ENCODE data around the gene RTN4. TPM values are rescaled to one million over a fixed set of nuclear protein-coding genes. Genes with fewer than 3 reads are reported as not detected.

The RTN4 gene
- total RNA-seq, 1 experiment from 2014 or later, result 200 TPM

DNA sequence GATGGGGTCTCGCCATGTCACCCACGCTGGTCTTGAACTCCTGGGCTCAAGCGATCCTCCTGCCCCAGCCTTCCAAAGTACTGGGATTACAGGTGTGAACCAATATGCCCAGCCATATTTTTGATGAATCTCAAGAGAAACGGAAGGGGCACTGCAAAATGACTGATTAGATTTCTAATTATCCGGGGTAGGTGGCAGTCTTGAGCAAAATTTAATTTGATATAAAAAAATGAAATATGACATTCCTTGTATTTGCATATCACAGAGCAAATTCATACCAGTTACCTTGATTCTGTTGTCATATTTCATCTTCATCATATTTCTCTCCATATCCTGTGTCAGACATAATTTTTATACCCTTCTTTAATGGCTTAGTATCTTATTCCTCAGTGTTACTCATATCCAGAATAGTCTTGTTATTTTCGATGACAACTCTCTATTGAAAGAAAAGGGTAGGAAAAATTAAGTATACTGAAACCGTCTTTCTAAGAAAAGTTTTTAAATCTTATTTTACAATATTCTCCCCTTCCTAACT, 30.0 kb upstream of the RTN4 start:
- TF ChIP-seq, protein P1, sequence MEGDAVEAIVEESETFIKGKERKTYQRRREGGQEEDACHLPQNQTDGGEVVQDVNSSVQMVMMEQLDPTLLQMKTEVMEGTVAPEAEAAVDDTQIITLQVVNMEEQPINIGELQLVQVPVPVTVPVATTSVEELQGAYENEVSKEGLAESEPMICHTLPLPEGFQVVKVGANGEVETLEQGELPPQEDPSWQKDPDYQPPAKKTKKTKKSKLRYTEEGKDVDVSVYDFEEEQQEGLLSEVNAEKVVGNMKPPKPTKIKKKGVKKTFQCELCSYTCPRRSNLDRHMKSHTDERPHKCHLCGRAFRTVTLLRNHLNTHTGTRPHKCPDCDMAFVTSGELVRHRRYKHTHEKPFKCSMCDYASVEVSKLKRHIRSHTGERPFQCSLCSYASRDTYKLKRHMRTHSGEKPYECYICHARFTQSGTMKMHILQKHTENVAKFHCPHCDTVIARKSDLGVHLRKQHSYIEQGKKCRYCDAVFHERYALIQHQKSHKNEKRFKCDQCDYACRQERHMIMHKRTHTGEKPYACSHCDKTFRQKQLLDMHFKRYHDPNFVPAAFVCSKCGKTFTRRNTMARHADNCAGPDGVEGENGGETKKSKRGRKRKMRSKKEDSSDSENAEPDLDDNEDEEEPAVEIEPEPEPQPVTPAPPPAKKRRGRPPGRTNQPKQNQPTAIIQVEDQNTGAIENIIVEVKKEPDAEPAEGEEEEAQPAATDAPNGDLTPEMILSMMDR (conservative IDR thresholded peaks at IDR 0.05), result no peak
- no peak overlapping the region for H3K23ac ChIP-seq (ENCODE audit: insufficient read length, low read depth, low read length)
- H3T11ph ChIP-seq (ENCODE audit: low read length), result no peak overlapping the region
- H3K79me2 ChIP-seq (ENCODE audit: insufficient read depth, low read length), result no peaks in the 10 kb centered on the region
- no peak overlapping the region for H4K8ac ChIP-seq (replicated peaks; ENCODE audit: insufficient read length, low read depth, low read length)
- H4K5ac ChIP-seq (ENCODE audit: insufficient read length, low read depth, low read length), result no peak overlapping the region
- no peaks in the 10 kb centered on the region for H3K27me3 ChIP-seq (ENCODE audit: insufficient read depth, low read length)
- H3K56ac ChIP-seq (ENCODE audit: insufficient read length, low read depth, low read length), result no peak overlapping the region
- no peaks in the 10 kb centered on the region for H3K4me1 Mint-ChIP-seq
- H4K20me1 ChIP-seq (ENCODE audit: control insufficient read depth, insufficient read depth, insufficient read length), result no peaks in the 10 kb centered on the region
- no peak overlapping the region for H3K18ac ChIP-seq (ENCODE audit: insufficient read length, low read depth, low read length)
- H3K14ac ChIP-seq (ENCODE audit: insufficient read depth, low read length), result no peak overlapping the region
- H3K27ac Mint-ChIP-seq, result no peak overlapping the region
- DNase-seq, result no peak
- no peak overlapping the region for H2BK20ac ChIP-seq (ENCODE audit: low read depth, low read length, poor library complexity, severe bottlenecking)
- no peak overlapping the region for H4K91ac ChIP-seq (ENCODE audit: insufficient read length, low read depth, low read length)
- no peak overlapping the region for H2AK5ac ChIP-seq (ENCODE audit: insufficient read length, low read length)
- no peaks in the 10 kb centered on the region for H3K36me3 Mint-ChIP-seq (ENCODE audit: insufficient read depth in 1 of 3, low read depth in 3 of 3)
- no CpG with 5 or more reads among the region's 7 CpGs for WGBS (ENCODE audit: extremely low coverage, insufficient read length, low lambda C conversion rate)
- H3K79me1 ChIP-seq (ENCODE audit: insufficient read depth, low read depth, low read length, poor library complexity, severe bottlenecking), result no peaks in the 10 kb centered on the region
- no peak overlapping the region for H2BK12ac ChIP-seq (ENCODE audit: insufficient read length, low read depth, low read length)
- H3K4me1 ChIP-seq (ENCODE audit: insufficient read depth, low read length), result no peaks in the 10 kb centered on the region
- no peaks in the 10 kb centered on the region for H3K9me3 Mint-ChIP-seq
- no peak overlapping the region for H2BK15ac ChIP-seq (ENCODE audit: low read depth, low read length)
- H3K9ac ChIP-seq (ENCODE audit: extremely low read depth, insufficient read length, low read length), result no peak overlapping the region
- H2AFZ ChIP-seq (ENCODE audit: low read length), result no peak overlapping the region
- no peaks in the 10 kb centered on the region for H3K23me2 ChIP-seq (ENCODE audit: insufficient read length, low read depth, low read length, poor library complexity, severe bottlenecking)
- no peak overlapping the region for H3K4me3 Mint-ChIP-seq
- H2BK120ac ChIP-seq (ENCODE audit: low read depth, low read length, poor library complexity, severe bottlenecking), result no peak overlapping the region
- H2BK5ac ChIP-seq (ENCODE audit: insufficient read length, low read length), result no peak overlapping the region
- no peak overlapping the region for H3K4me2 ChIP-seq (ENCODE audit: insufficient read depth, insufficient read length, low read length)
- H3K9me3 ChIP-seq (ENCODE audit: control insufficient read depth, low read depth, low read length), result no peaks in the 10 kb centered on the region
- no peak overlapping the region for H3K4ac ChIP-seq (ENCODE audit: low read depth, low read length)
- H3K27me3 Mint-ChIP-seq (ENCODE audit: low read depth), result no peaks in the 10 kb centered on the region
- H3K27ac ChIP-seq (ENCODE audit: insufficient read length, low read depth, low read length), result no peak overlapping the region

All from H9 (cell line).